ENCODE results near the gene NXNL2. TPM values are rescaled to one million over a fixed set of nuclear protein-coding genes. Genes with fewer than 3 reads are reported as not detected.

NXNL2 gene
- total RNA-seq, 4 donors from 2014 or later: 0.93 TPM; not detected in 3

GRCh38 chr9:88555268-88555980 is 20.4 kb downstream of the NXNL2 start:
- TF ChIP-seq, protein P1, sequence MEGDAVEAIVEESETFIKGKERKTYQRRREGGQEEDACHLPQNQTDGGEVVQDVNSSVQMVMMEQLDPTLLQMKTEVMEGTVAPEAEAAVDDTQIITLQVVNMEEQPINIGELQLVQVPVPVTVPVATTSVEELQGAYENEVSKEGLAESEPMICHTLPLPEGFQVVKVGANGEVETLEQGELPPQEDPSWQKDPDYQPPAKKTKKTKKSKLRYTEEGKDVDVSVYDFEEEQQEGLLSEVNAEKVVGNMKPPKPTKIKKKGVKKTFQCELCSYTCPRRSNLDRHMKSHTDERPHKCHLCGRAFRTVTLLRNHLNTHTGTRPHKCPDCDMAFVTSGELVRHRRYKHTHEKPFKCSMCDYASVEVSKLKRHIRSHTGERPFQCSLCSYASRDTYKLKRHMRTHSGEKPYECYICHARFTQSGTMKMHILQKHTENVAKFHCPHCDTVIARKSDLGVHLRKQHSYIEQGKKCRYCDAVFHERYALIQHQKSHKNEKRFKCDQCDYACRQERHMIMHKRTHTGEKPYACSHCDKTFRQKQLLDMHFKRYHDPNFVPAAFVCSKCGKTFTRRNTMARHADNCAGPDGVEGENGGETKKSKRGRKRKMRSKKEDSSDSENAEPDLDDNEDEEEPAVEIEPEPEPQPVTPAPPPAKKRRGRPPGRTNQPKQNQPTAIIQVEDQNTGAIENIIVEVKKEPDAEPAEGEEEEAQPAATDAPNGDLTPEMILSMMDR (IDR thresholded peaks at IDR 0.05): no peak
- DNase-seq (ENCODE audit: low spot score) (no peak), ATAC-seq (ENCODE audit: low FRiP score) (no peak)

DNA sequence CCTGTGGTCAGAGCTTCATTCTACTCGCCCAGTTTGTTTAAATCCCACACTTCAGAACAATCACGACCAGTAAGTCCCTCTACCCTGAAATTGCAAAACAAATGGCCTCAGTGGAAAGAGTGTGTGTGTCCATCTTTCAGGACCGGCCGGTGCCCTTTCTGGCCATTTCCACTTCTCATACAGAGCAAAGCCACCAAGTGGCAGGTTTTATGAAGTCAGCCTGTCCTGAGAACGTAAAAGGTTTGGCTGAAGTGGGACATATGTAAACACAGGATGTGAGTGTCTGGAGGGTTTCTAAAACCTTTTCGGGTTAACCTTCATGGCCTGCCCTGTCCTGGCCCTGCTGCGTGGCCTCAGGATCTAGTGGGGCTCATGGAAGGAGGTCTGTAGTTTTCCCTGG is 24.7 kb downstream of the NXNL2 start:
- ATAC-seq (ENCODE audit: low FRiP score): no peak
- TF ChIP-seq, protein P1 (IDR thresholded peaks at IDR 0.05): no peak
- no peak for DNase-seq (ENCODE audit: low spot score)

DNA sequence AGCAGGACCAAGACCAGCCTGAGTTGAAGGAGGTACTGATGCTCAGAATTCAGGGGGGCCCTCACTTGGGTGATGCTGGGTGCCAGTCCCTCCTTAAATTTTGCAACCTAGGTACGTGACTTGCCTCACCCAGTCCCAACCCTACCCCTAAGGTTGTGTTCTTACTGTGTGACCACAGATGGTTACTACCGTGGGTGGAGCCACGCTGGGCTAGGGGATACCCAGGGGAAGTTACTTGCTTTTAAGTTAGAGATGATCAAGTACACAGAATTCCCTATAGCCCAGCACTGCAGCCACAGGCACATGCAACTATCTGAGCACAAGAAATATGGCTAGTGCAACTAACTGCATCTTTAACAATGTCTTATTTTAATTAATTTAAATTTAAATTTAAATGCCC is 32.9 kb downstream of the NXNL2 start:
- ATAC-seq (ENCODE audit: low FRiP score): no peak

GRCh38 chr9:88571419-88571818 is 36.4 kb downstream of the NXNL2 start:
- DNase-seq (ENCODE audit: low spot score) (no peak), ATAC-seq (ENCODE audit: low FRiP score) (no peak)
- TF ChIP-seq, protein P1 (IDR thresholded peaks at IDR 0.05): no peak

More for the DNA sequence above, 32.9 kb downstream of the NXNL2 start:
- TF ChIP-seq, protein P1 (IDR thresholded peaks at IDR 0.05): no peak
- no peak for DNase-seq (ENCODE audit: low spot score)

- DNase-seq (ENCODE audit: low spot score): no peak
- ATAC-seq (ENCODE audit: low FRiP score): no peak
- TF ChIP-seq, protein P1 (IDR thresholded peaks at IDR 0.05): no peak
Observed at GRCh38 chr9:88572684-88573083, 37.7 kb downstream of the NXNL2 start.

DNA sequence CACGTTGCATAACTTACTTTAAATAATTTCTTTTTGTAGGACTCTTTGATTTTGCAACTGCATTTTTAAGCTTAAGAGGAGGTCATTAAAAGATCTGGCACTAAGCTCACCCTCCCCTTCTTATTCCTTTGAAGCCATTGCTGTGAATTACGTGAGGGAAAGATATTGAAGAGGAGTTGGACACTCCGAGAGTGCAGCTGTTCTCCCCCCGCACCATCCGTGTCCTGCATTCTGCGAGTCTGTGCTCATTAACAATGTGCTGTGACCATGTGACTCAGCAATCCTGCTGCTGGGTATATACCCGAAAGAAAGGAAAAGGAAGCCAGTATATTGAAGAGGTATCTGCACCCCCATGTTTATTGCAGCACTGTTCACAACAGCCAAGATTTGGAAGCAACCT is 40.0 kb downstream of the NXNL2 start:
- no peak for ATAC-seq (ENCODE audit: low FRiP score)
- TF ChIP-seq, protein P1 (IDR thresholded peaks at IDR 0.05): no peak
- DNase-seq (ENCODE audit: low spot score): no peak
